GM18499 (cell line): ENCODE results near the gene TMEM72.

Experiments
- ATAC-seq: cut with Tn5 transposase; IDR thresholded peaks from one replicate; pipeline ENCODE4 v1.9.1; 2021; ENCODE audit warnings: moderate number of reproducible peaks; ENCODE audit not compliant: insufficient read depth, unreplicated experiment

The TMEM72 gene

GRCh38 chr10:44914891-44915290, 3.8 kb downstream of the TMEM72 start:
- no peak for ATAC-seq

GRCh38 chr10:44916429-44916828, 5.3 kb downstream of the TMEM72 start:
- ATAC-seq: no peak

GRCh38 chr10:44917848-44918247, 6.7 kb downstream of the TMEM72 start:
- ATAC-seq: no peak

- no peak for ATAC-seq
Observed at GRCh38 chr10:44920252-44920651, 9.1 kb downstream of the TMEM72 start.

- no peak for ATAC-seq
Observed at GRCh38 chr10:44921061-44921460, 9.9 kb downstream of the TMEM72 start.

DNA sequence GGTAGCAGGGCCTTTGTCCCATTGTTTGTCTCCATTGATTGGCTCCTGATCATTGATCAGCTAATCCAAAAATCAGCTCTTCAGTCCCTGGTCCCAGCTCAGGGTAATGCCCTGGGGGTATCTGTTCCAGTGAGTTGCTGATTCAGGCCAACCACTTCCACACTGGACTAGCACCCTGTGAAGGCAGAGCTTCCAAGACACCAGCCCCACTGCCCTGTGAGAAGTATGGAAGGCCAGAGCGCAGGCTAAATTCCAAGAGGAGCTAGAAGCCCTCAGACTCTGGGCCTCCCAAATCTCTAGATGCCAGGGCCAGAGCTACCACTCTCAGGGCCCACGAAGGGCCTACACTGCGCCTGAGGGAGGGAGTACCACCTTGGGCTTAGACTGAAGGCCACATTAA, 10.4 kb downstream of the TMEM72 start:
- ATAC-seq: no peak

- ATAC-seq: no peak
Observed at GRCh38 chr10:44922021-44922420, 10.9 kb downstream of the TMEM72 start.

GRCh38 chr10:44922796-44923545, 11.8 kb downstream of the TMEM72 start:
- no peak for ATAC-seq

- ATAC-seq: no peak
Observed at GRCh38 chr10:44923611-44924010, 12.5 kb downstream of the TMEM72 start.

DNA sequence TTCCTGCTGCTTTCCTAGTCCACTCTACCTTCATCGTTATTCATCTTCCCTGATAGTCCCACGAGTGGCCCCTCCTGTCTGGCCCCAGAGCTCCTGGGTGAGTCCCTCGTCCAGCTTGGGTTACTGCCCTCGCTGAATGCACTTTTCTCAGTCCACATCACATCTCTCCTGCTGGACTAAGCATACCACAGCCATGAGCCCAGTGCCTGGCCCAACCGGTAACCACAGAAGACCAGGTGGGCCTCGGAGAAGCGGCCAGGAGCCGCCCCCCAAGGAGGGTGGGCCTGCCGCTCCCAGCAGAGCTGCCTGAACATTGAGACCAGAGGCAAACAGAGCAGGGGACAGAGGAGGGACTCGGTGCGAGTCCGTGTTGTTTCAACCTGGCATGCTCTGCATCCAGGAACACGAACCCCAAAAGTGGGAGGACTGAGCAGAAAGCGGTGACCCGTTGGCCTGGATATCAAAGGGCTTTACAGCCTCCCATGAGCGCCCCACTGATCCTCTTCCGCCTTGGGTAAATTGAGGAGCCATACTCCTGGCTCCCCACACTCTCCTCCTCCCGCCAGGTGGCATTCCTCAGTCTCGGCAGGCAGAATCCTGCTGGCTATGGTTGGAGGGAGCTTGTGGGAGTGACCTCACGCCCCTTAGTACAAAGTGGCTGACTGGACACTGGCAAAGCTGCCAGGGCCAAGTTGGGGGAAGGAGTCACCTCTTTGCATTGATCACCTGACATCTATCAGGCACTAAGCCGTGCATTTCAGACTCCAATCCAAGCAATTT, 13.3 kb downstream of the TMEM72 start:
- ATAC-seq: no peak

GRCh38 chr10:44925224-44925623, 14.1 kb downstream of the TMEM72 start:
- no peak for ATAC-seq

GRCh38 chr10:44925811-44926750, 14.9 kb downstream of the TMEM72 start:
- ATAC-seq: no peak

GRCh38 chr10:44926751-44927351, 15.7 kb downstream of the TMEM72 start:
- ATAC-seq: no peak

DNA sequence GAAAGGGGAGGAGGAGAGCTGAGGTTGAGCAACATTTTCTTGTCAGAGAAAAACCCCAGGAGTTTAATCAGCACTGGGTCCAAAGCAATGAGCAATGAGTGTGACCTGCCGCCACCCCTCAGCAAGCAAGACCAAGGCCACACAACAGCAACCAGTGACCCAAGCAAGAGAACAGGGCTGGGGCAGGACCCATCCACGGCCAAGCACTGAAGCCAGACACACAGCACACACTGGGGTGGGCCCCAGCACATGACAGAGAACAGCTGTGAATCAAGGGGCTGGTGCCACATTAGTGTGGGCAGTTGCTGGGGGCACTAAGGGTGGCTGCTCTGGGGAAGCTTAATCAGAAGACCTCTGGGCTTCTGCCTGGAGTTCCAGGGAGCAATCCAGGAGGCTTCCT, 16.2 kb downstream of the TMEM72 start:
- ATAC-seq: no peak

DNA sequence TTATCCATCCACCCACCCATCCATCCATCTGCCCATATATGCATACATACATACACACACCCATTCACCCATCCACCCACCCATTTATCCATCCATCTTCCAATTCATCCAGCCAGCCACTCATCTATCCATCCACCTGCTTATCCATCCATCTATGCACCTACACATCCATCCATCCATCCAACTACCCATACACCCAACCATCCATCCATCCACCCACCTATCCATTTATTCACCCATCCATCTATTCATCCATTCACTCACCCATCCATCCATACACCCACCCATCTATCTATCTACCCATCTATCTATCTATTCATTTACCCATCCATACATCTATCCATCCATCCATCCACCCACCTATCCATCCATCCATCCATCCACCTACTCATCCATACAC, 17.3 kb downstream of the TMEM72 start:
- no peak for ATAC-seq

- no peak for ATAC-seq
Observed at GRCh38 chr10:44929356-44930255, 18.5 kb downstream of the TMEM72 start.

- no peak for ATAC-seq
Observed at GRCh38 chr10:44930904-44931620, 19.9 kb downstream of the TMEM72 start.

- no peak for ATAC-seq
Observed at GRCh38 chr10:44931621-44932516, 20.7 kb downstream of the TMEM72 start.
